Activated CD4-positive, alpha-beta T cell treated with anti-CD3 and anti-CD28 coated beads, Interleukin-2, amount 50 U/mL, for 1 hour (primary cell): ENCODE measurements around the gene ZNF138.

Source experiments
- DNase-seq: peaks from one replicate; pipeline ENCODE4 v3.0.0-alpha.2; 2020

ZNF138 gene

DNA sequence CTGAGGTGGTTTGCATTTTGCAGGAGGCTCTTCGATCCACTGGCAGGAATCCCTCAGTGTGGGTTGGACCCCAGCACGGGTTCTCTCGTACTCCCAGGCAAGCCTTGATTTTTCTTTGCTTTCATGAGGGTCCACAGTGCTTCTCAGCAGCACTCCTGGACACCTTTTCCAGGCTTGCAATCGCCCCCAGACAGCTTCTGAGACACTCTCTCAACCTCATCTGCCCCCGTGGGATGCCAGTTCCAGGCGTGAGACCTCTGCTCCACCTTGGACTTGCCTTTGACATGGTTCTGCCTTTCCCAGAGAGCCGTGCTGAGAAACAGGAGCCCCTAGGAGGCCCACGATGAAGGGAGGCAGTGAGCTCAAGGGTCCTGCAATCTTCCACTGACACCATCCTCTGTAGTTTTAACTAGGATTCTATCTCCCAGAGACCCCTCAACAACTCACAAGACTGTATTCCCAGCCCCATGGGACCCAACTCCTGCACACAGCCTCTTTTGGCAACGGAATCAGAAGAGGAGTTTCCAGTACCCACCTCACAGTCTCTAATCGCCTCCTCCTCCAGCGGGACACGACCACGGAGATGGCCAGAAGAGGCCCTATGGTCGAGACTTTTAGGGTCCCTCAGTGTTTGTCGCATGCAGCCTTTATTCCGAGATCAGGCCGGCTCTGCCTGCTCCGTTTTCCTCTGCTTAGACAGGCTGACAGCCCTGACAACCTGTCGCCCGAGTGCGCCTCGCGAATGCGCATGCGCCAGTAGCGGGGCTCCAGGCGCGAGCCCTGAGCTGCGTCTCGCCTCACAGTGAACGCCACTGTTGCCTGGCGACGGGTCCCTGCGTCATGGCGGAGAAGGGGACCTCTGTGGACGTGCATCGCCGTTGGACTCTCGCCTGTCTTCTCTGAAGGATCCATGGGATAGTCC lies 82.8 kb downstream of the ZNF138 start:
- DNase-seq: peak; percentile 59

- DNase-seq: no peak
Observed at GRCh38 chr7:64877714-64878610, 83.7 kb downstream of the ZNF138 start.

DNA sequence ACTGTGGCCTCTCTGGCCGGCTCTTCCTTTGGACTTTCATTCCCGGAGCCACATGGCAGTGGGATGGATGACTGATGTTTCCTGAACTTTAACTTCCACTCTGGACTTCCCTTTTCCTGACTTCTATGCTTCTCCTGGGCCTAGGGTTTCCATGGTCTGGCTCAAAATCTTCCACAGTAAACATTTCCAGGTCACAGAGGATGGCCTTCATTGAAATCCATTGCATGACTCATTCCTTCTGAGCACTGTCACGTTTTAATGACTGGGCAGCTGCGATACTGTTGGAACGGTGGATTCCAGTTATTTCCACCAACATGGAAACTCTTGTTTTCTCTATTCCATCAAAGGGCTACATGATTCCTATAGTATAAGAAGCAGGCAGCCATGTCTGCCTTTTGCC lies 84.5 kb downstream of the ZNF138 start:
- no peak for DNase-seq

DNA sequence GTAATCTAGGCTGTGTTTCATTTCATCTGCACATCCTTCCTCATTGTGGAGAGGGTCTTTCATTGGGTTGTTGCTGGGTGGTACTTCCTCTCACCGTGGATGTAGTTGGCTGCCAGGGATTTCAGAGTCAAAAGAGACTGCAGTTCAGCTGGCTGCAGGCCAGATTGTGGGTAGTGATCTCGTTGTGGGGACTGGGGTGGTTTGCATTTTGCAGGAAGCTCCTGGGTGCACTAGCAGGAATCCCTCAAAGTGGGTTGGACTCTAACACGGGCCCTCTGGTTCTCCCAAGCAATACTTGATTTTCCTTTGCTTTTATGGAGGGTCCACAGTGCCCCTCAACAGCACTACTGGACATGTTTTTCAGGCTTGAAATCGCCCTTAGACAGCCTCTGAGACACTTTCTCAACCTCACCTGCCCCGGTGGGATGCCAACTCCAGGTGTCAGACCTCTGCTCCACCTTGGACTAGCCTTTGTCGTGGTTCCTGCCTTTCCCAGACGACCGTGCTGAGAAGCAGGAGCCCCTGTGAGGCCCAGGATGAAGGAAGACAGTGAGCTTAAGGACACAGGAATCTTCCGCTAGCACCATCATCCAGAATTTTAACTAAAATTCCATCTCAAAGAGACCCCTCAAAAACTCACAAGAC lies 85.0 kb downstream of the ZNF138 start:
- no peak for DNase-seq

DNA sequence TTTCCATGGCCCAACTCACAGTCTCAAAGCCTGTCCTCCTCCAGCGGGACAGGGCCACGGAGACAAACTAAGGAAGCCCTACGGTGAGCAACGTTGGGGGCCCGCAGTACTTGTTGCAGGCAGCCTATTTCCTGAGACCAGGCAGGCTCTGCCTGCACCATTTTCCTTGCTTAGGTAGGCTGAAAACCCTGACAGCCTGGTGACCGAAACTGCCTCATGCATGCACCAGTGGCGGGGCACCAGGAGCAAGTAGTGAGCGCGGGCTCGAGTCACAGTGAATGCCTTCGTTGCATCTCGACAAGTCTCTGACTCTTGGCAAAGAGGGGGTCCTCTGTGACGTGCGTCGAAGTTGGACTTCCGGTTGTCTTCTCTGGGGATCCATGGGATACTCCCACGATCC lies 85.6 kb downstream of the ZNF138 start:
- DNase-seq: no peak

- DNase-seq: no peak
Observed at GRCh38 chr7:64880322-64881297, 86.4 kb downstream of the ZNF138 start.

DNA sequence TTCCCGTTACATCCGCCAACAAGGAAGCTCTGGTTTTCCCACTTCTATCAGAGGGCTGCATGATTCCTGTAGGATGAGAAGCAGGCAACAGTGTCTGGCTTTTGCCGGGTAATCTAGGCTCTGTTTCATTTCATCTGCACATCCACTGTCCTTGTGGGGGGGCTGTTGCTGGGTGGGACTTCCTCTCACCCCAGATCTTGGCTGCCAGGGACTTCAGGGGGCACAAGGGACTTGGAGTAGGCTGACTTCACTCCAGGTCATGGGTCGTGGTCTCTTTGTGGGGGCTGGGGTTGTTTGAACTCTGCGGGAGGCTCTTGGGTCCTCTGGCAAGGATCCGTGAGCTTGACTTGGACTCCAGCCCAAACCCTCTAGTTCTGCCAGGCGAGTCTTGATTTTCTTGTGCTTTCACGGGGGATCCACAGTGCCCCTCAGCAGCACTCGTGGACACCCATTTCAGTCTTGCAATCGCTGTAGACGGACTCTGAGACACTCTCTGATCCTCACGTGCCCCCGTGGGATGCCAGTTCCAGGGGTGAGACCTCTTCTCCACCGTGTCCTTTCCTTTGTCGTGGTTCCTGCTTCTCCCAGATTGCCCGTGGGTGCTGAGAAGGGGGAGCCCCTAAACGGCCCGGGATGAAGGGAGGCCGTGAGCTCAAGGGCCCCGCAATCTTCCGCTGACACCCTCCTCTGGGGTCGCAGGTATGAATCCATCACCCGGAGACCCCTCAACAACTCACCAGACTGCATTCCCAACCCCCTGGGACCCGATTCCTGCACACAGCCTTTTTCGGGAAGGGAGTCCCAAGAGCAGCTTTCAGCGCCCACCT lies 87.4 kb downstream of the ZNF138 start:
- DNase-seq: no peak

- DNase-seq: no peak
Observed at GRCh38 chr7:64882341-64883112, 88.3 kb downstream of the ZNF138 start.
